Activated T-cell treated with anti-CD3 and anti-CD28 coated beads, Interleukin-2, amount 50 U/mL, for 4 hours (primary cell): ENCODE measurements around the gene KRTAP2-3. TPM values are rescaled to one million over a fixed set of nuclear protein-coding genes. Genes with fewer than 3 reads are reported as not detected.
"Not testable (repeated sequence)": the region's sequence is repeated elsewhere in the genome, so short reads cannot be mapped to it uniquely, and the experiment has no call there.

Experiments used
- ATAC-seq, 2 donors: fragments of 200-7000 bp; cut with Tn5 transposase; one replicate each; pipeline ENCODE4 v1.10.0; 2021
- DNase-seq: peaks from one replicate; pipeline ENCODE4 v3.0.0-alpha.2; 2020
- H3K27me3 Mint-ChIP-seq: one replicate; pipeline ENCODE4 v1.8.0; 2021; ENCODE audit warnings: low read depth, mixed read lengths
- H3K36me3 Mint-ChIP-seq: one replicate; pipeline ENCODE4 v1.8.0; 2022; ENCODE audit warnings: mixed read lengths; ENCODE audit not compliant: insufficient read depth
- H3K4me1 Mint-ChIP-seq: one replicate; pipeline ENCODE4 v1.8.0; 2021; ENCODE audit warnings: low read depth, mixed read lengths
- H3K4me3 Mint-ChIP-seq: one replicate; pipeline ENCODE4 v1.8.0; 2021; ENCODE audit warnings: mild to moderate bottlenecking, moderate library complexity, mixed read lengths
- H3K9me3 Mint-ChIP-seq: one replicate; pipeline ENCODE4 v1.8.0; 2021; ENCODE audit warnings: mixed read lengths
- total RNA-seq, 3 donors: library from RNA; stranded (reverse); gene quantifications; one replicate each; pipeline ENCODE4 v1.2.1, GENCODE V29; 2021

KRTAP2-3 gene
- total RNA-seq, 3 donors from 2014 or later, result not detected

DNA sequence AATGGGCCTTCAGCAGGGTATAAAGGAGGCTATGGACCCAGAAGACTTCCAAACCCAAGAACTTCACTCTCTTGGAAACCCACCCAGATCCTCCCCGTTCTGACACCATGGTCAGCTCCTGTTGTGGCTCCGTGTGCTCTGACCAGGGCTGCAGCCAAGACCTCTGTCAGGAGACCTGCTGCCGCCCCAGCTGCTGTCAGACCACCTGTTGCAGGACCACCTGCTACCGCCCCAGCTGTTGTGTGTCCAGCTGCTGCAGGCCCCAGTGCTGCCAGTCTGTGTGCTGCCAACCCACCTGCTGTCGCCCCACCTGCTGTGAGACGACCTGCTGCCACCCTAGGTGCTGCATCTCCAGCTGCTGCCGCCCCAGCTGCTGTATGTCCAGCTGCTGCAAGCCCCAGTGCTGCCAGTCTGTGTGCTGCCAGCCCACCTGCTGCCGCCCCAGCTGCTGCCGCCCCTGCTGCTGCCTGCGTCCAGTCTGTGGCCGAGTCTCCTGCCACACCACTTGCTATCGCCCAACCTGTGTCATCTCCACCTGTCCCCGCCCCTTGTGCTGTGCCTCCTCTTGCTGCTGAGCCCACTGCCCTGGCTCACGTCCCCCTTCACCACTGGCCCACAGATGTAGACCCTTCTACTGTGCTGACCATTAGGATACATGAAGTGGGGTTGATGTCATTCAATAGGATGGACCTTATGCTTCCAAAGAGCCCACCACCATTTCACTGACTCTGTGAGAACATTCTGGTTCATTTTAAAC lies 24.4 kb upstream of the KRTAP2-3 start, which contains the start of gene KRTAP4-7:
TSS of gene KRTAP4-7 (plus strand) at position 51 of the 757 bp plus-strand sequence. CDS start at position 108, 57 bp downstream.
- H3K9me3 Mint-ChIP-seq, H3K36me3 Mint-ChIP-seq, DNase-seq, H3K4me3 Mint-ChIP-seq, H3K4me1 Mint-ChIP-seq, H3K27me3 Mint-ChIP-seq, ATAC-seq: not testable (repeated sequence)

DNA sequence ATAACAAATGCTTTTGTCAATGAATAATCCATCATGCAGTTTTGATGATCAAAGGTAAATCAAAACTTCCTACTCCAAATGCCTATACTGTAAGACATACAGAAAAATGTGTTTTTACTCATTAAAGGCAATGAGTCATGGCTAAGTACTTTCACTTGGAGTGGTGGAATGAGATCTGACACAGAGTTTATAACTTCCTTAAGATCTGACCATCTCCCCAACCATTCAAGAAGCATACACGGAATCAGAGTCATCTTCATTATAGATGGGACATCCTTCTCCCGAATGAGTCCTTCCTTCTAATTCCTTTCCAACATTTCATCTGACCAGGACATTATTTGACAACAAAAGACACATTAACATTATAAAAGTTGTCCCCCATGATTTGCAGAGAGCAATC lies 23.5 kb upstream of the KRTAP2-3 start:
- H3K36me3 Mint-ChIP-seq, DNase-seq, H3K4me1 Mint-ChIP-seq, H3K9me3 Mint-ChIP-seq, ATAC-seq, H3K4me3 Mint-ChIP-seq, H3K27me3 Mint-ChIP-seq: not testable (repeated sequence)

DNA sequence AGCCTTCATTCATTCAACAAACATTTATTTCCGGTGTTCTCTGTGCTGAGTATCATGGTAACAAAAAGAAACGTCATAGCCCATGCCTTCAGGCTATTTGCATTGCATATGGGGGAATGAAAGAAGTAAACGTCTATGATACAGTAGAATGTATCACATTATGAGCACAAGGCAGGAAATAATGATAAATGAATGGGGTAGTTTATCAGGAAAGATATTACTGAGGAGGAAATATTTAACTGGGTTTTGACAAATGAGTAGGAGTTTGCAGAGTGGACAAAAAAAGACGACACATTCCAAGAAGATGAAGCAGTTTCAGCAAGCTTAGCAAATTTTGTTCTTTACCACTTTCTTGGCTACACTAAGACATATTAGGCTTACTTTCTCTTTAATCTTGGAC lies 22.7 kb upstream of the KRTAP2-3 start:
- Mint-ChIP-seq H3K9me3 (no peaks in the 10 kb centered on the region), H3K4me1 (no peaks in the 10 kb centered on the region), H3K36me3 (no peaks in the 10 kb centered on the region), H3K27me3 (peaks cover 5% of the 10 kb centered on the region), H3K4me3 (no peak overlapping the region)
- no peak for DNase-seq
- ATAC-seq, result no peak

DNA sequence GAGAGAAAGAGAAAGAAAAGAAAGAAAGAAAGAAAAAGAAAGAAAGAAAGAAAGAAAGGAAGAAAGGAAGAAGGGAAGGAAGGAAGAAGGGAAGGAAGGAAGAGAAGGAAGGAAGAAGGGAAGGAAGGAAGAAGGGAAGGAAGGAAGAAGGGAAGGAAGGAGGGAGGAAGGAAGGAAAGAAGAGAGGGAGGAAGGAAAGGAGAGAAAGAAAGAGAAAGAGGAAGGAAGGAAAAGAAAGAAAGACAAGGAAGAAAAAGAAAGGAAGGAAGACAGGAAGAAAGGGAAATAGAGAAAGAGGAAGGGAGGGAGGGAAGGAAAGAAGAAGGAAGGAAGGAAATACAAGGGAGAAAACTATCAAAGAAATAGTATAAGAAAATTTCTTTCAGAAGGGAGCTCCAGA lies 16.9 kb upstream of the KRTAP2-3 start:
- no peaks in the 10 kb centered on the region for H3K36me3 Mint-ChIP-seq
- ATAC-seq (no peak), DNase-seq (no peak)
- H3K4me3 Mint-ChIP-seq, result no peak overlapping the region
- peaks cover 15% of the 10 kb centered on the region for H3K27me3 Mint-ChIP-seq
- H3K9me3 Mint-ChIP-seq, result no peaks in the 10 kb centered on the region
- no peaks in the 10 kb centered on the region for H3K4me1 Mint-ChIP-seq

DNA sequence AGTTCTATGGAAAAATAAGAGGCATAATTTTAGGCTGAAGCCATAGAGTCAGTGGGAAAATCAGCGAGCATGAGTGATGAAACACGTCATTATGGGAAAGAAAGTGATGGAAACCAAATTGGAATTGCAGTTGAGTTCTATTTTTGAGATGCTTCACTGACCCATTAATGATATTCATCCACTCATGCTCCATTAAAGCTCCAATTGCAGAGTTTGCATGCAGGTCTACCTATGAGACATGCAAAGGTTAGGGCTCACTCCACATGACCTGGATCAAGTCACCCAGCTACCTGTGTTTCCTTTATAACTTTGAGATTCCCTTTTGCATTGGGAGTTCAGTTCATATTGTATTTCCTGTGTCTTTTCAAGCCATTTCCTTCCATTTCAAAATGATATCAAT lies 13.8 kb upstream of the KRTAP2-3 start:
- H3K27me3 Mint-ChIP-seq, result peaks cover 15% of the 10 kb centered on the region
- DNase-seq (no peak), ATAC-seq (no peak)
- H3K36me3 Mint-ChIP-seq, result no peaks in the 10 kb centered on the region
- no peaks in the 10 kb centered on the region for H3K9me3 Mint-ChIP-seq
- H3K4me1 Mint-ChIP-seq, result no peaks in the 10 kb centered on the region
- no peak overlapping the region for H3K4me3 Mint-ChIP-seq

DNA sequence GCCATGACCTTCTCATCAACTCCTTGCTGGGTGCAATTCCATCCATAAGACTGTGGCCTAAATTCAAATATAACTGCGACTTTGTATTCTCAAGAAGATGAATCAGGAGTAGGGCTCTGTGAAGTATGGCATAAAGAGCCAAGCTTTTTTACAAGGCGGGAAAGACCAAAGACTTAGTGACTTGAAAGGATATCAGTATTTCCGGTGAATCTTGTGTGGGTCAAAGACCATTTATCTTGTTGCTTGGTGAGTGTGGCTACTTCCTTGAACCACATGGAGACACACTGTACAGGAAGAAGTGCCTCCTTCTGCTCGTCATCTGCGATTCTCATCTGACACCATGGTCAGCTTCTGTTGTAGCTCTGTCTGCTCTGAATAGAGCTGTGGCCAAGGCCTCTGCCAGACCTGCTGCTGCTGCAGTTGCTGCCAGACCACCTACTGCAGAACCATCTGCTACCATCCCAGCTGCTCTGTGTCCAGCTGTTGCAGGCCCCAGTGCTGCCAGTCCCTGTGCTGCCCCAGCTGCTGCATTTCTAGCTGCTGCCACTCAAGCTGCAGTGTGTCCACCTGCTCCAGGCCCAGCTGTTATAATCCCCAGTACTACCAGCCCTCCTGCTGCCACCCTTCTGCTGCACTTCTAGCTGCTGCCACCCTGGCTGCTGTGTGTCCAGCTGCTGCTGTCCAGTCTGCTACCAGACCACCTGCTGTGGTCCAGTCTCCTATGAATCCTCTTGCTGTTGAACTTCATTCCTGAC lies 11.9 kb upstream of the KRTAP2-3 start:
- DNase-seq (no peak), ATAC-seq (no peak)
- Mint-ChIP-seq H3K4me1 (no peaks in the 10 kb centered on the region), H3K27me3 (peaks cover 15% of the 10 kb centered on the region), H3K36me3 (no peaks in the 10 kb centered on the region), H3K4me3 (no peak overlapping the region), H3K9me3 (no peaks in the 10 kb centered on the region)

DNA sequence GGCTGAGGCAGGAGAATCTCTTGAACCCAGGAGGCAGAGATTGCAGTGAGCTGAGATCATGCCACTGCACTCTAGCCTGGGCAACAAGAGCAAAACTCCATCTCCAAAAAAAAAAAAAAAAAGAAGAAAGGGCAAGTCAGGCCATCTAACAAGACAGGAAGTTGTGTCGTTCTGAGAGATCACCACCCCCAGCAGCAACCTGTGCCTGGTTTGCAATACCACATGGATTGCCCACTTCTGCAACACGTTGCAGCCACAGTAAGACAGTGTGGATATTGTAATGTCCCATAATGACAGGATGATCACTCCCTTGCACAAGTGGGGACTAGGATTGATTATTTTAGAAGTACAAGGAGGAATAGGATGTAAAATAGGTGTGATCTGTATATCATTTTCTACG lies 9.1 kb upstream of the KRTAP2-3 start:
- no peaks in the 10 kb centered on the region for H3K27me3 Mint-ChIP-seq
- H3K9me3 Mint-ChIP-seq, result no peaks in the 10 kb centered on the region

DNA sequence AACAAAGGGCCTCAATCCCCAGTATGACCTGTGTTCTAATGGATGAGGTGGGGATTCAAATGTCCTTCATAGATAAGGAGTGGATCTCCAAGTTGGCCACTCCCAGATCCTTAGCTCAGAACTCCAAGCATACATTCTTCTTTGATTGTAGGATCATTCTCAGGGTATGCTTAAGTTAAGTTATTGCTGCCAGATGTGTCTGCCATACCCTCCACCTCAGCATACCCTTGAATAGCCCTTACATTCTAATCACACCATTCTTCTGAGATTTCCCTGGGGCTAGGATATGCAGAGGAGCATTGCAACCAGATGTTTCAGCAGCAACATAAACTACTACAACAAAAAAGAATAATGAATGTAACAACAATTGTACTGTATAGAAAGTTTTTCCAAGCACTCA lies 7.4 kb upstream of the KRTAP2-3 start:
- Mint-ChIP-seq H3K4me3 (no peak overlapping the region), H3K4me1 (no peaks in the 10 kb centered on the region), H3K9me3 (no peaks in the 10 kb centered on the region), H3K36me3 (no peaks in the 10 kb centered on the region), H3K27me3 (no peaks in the 10 kb centered on the region)
- no peak for ATAC-seq
- DNase-seq, result no peak

More for the DNA sequence above, 9.1 kb upstream of the KRTAP2-3 start:
- DNase-seq (no peak), ATAC-seq (no peak)
- H3K36me3 Mint-ChIP-seq, result no peaks in the 10 kb centered on the region
- no peaks in the 10 kb centered on the region for H3K4me1 Mint-ChIP-seq
- H3K4me3 Mint-ChIP-seq, result no peak overlapping the region

DNA sequence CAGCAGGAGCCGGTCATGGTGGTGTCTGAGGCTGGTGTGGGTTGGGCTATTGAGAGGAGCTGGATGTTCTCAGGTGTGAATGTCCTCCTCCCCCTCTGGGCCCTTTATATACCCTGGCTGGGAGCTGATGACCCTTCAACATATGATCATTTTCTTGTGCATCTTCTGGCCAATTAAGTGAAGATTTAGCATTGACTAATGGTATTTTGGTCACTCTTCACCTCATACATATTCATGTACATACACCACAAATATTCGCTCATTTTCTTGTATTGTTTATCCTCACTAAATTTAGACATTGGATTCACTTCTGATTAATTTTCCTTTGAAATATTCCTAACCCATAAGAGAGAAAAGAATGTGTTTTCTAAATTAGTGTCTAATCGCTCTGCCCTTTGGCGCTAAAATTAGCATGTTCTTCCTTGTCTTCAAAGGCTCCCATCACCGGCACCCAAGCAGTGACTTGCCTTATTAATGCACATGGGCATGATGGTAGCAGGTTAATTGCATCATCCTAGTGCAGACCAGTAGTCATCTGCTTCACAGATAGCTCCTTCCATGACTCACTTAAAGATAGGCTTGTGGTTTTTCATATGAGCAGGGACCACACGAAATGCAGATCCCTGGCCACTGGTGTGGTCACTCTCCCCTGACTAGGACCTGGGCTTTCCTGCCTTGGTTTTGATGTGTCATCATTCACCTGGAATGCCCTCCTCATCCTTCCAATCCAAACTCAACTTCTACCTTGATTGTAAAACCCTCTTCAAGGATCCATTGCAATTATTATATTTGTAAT lies 6.1 kb upstream of the KRTAP2-3 start, which contains the start of gene KRTAP2-4:
TSS of gene KRTAP2-4 (minus strand) at position 51 of the 796 bp plus-strand sequence. CDS start at position 17, 34 bp downstream.
- no peak within 1 kb of the TSS for H3K4me3 Mint-ChIP-seq
- no peaks in the 10 kb centered on the region for H3K9me3 Mint-ChIP-seq
- no peak for ATAC-seq
- no peaks in the 10 kb centered on the region for H3K4me1 Mint-ChIP-seq
- DNase-seq, result no peak
- no peaks in the 10 kb centered on the region for H3K27me3 Mint-ChIP-seq
- H3K36me3 Mint-ChIP-seq, result no peaks in the 10 kb centered on the region

DNA sequence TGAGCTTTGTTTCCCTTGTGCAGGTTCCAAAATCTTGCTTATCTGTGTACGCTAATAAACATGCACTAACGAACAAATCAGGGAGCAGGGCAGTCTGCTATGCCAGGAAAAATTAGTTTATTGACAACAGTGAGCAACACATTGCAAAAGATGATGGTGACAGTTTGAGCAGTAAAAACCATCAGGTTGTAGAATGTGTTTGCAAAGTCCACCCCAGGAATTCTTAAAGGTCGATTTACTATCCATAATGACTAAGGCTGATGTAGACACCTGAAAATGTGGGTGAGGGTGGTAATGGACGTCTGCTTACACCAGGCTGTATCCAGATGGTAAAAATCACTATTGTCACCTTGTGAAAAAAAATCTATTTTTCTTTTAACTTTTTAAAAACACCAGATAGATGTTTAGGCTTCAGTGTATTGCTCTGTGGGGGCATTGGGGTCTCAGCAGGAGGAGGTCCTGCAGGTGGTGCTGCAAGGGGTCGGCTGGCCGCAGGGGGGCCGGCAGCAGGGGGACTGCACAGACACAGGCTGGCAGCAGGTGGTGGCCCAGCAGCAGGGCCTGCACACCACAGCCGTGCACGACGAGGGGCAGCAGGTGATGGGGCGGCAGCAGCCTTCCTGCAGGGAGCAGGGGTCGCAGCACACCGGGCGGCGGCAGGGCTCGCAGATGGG lies 5.2 kb upstream of the KRTAP2-3 start:
- not testable (repeated sequence) for DNase-seq, ATAC-seq, H3K4me1 Mint-ChIP-seq, H3K27me3 Mint-ChIP-seq, H3K36me3 Mint-ChIP-seq, H3K4me3 Mint-ChIP-seq, H3K9me3 Mint-ChIP-seq

DNA sequence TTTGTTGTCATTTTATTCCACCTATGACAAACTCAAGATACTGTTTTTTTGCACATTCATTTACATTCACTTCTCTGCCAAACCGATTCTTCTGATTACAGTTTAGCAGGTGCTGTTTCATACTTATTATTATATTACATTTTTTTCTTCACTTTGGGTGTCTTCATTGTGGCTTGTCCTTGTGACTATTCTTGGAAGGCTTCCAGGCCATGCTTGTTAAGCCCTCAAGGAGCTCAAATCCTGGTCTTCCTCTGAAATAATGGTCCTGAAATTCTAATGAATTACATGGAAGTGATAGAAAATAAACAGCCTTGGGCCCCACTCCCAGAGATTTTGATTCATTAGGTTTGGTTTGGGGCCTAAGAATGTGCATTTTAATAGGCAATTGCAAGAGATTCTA lies 4.4 kb upstream of the KRTAP2-3 start:
- no peak overlapping the region for H3K4me3 Mint-ChIP-seq
- ATAC-seq, result no peak
- H3K9me3 Mint-ChIP-seq, result no peaks in the 10 kb centered on the region
- DNase-seq, result no peak
- peaks cover 10% of the 10 kb centered on the region for H3K27me3 Mint-ChIP-seq
- H3K36me3 Mint-ChIP-seq, result no peaks in the 10 kb centered on the region
- H3K4me1 Mint-ChIP-seq, result no peaks in the 10 kb centered on the region

DNA sequence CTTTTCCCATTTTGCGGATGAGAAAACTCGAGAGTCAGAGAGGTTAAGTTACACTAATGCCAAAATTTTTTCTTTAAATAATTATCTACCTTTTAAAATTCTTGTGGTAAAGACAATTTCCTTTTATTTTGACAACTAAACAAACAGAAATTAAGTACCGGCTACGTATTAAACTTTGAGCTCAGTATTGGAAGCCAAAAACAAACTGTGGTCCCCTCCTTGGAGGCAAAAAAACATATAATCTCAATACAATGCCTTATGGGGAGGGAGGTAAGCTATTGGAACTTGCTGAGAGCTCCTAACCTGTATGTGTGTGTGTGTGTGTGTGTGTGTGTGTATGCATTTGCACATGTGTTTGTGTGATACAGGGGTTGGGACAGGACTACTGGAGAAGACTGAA lies 3.5 kb upstream of the KRTAP2-3 start:
- H3K9me3 Mint-ChIP-seq, result no peaks in the 10 kb centered on the region
- H3K4me3 Mint-ChIP-seq, result no peak overlapping the region
- ATAC-seq (no peak), DNase-seq (no peak)
- peaks cover 16% of the 10 kb centered on the region for H3K27me3 Mint-ChIP-seq
- H3K36me3 Mint-ChIP-seq, result no peaks in the 10 kb centered on the region
- H3K4me1 Mint-ChIP-seq, result no peaks in the 10 kb centered on the region

DNA sequence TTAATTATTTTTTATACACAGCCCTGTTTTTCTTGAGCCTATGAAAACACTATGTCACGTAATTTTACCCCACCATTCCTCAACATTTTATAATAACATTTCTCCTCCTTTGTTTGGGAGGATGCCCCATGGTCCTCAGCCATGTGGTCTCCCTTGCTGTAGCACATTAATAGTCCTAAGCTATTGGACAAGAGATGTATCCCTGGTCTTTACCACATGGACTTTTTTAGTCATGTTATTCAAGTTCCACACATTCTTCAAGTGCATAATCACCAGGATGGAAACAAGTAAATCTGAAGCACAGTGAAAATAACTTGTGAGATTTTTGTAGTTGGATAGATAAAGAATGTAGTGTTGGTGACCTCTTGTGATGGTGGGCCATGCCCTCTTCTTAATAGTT lies 2.0 kb upstream of the KRTAP2-3 start:
- peaks cover 20% of the 10 kb centered on the region for H3K27me3 Mint-ChIP-seq
- no peaks in the 10 kb centered on the region for H3K4me1 Mint-ChIP-seq
- DNase-seq (no peak), ATAC-seq (no peak)
- H3K4me3 Mint-ChIP-seq, result no peak overlapping the region
- H3K36me3 Mint-ChIP-seq, result no peaks in the 10 kb centered on the region
- peaks cover 7% of the 10 kb centered on the region for H3K9me3 Mint-ChIP-seq
